Measurements from ENCODE around the gene TRERF1. TPM values are rescaled to one million over a fixed set of nuclear protein-coding genes. Genes with fewer than 3 reads are reported as not detected.

The TRERF1 gene
- total and polyA plus RNA-seq, 9 donors, result 4.5 to 13.7 (median 7.8) TPM

DNA sequence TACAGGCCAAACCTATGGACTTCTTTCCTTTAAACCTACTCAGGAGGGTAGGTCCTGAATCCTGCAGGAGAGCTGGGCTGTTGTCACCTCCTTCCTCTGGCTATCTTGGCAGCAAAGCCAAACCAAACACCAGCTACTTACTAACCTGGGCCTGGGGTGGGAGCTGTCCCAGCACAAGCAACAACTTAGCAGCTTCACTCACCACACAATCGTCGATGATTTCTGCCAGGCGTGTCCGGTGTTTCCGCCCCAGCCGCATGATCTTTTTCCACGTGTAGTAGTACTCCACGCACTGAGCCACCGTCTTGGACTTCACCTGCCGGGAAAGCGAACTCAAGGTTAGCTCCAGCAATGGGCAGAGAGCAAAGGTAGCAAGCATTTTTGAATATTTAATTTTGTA, 208.7 kb downstream of the TRERF1 start:
- DNase-seq, result no peak
- Histone ChIP-seq H3K27ac (no peak overlapping the region), H3K4me1 (ENCODE audit: insufficient read depth) (no peaks in the 10 kb centered on the region), H3K4me3 (no peak overlapping the region), H3K27me3 (no peaks in the 10 kb centered on the region), H3K9me3 (no peaks in the 10 kb centered on the region), H3K36me3 (no peaks in the 10 kb centered on the region)
- TF ChIP-seq, protein P1, sequence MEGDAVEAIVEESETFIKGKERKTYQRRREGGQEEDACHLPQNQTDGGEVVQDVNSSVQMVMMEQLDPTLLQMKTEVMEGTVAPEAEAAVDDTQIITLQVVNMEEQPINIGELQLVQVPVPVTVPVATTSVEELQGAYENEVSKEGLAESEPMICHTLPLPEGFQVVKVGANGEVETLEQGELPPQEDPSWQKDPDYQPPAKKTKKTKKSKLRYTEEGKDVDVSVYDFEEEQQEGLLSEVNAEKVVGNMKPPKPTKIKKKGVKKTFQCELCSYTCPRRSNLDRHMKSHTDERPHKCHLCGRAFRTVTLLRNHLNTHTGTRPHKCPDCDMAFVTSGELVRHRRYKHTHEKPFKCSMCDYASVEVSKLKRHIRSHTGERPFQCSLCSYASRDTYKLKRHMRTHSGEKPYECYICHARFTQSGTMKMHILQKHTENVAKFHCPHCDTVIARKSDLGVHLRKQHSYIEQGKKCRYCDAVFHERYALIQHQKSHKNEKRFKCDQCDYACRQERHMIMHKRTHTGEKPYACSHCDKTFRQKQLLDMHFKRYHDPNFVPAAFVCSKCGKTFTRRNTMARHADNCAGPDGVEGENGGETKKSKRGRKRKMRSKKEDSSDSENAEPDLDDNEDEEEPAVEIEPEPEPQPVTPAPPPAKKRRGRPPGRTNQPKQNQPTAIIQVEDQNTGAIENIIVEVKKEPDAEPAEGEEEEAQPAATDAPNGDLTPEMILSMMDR (IDR thresholded peaks at IDR 0.05), result no peak
- no peak for TF ChIP-seq POLR2A (IDR thresholded peaks at IDR 0.05)
- no peak for TF ChIP-seq EP300 (IDR thresholded peaks at IDR 0.05)
- intact Hi-C loops (cut with DNase I), result no loop called here
- WGBS, 3 donors, result 95 to 96% (median 96%) methylated on average over 11 of the region's 11 CpGs

DNA sequence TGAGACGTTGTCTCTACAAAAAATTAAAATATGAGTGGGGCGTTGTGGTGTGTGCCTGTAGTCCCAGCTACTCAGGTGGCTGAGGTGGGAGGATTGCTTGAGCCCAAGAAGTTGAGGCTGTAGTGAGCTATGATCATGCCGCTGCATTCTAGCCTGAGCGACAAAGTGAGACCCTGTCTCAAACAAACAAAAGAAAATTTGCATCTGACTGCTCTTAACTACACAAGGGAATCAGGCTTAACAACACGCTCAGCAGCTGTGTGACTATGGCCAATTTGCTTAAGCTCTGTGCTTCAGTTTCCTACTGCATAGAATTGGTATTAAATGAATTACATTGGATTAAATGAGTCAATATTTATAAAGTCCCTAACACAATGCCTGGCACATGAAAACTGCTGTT, 209.8 kb downstream of the TRERF1 start:
- H3K4me3 ChIP-seq, result no peak overlapping the region
- WGBS, 3 donors, result 89 to 91% (median 91%) methylated on average over 5 of the region's 5 CpGs
- no peak for DNase-seq
- no peaks in the 10 kb centered on the region for H3K4me1 ChIP-seq (ENCODE audit: insufficient read depth)
- no peaks in the 10 kb centered on the region for H3K9me3 ChIP-seq
- intact Hi-C loops (cut with DNase I), result no loop called here
- no peak overlapping the region for H3K27ac ChIP-seq
- TF ChIP-seq EP300 (IDR thresholded peaks at IDR 0.05) (no peak), POLR2A (IDR thresholded peaks at IDR 0.05) (no peak)
- TF ChIP-seq, protein P1 (IDR thresholded peaks at IDR 0.05), result no peak
- H3K27me3 ChIP-seq, result no peaks in the 10 kb centered on the region
- no peaks in the 10 kb centered on the region for H3K36me3 ChIP-seq

DNA sequence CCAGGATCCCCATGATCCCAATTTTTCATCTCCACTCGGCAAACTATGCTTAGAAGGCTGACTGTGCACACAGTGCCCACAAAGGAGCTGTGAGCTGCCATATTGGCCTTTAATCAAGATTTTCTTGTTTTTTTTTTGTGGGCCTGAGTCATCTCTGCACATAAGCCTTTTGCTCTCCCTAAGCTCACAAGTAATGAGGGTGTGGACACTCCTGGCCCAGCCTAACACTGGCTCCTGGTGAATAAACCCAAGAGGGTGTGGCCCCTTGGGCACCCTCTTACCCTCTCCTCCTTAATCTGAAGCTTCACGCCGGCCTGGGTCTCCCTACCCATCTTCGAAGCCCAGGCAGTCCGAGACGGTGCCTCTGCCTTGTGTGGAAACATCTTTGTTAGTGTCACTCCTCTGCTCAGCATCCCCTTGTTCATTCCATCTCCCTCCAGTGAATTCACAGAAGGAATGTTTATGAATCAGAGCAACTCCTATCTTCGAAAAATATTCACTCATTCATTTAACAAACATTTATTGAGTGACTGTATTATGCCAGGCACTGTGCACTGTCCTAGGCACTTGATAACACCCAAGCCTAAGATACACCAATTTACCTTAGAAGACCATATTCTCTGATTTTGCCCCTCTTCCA, 211.9 kb downstream of the TRERF1 start:
- Histone ChIP-seq H3K9me3 (no peaks in the 10 kb centered on the region), H3K4me1 (ENCODE audit: insufficient read depth) (no peaks in the 10 kb centered on the region), H3K4me3 (no peak overlapping the region), H3K27me3 (no peaks in the 10 kb centered on the region), H3K27ac (no peak overlapping the region), H3K36me3 (no peaks in the 10 kb centered on the region)
- intact Hi-C loops (cut with DNase I), result no loop called here
- WGBS, 3 donors, result 79 to 87% (median 85%) methylated on average over 7 of the region's 7 CpGs
- TF ChIP-seq POLR2A (IDR thresholded peaks at IDR 0.05), result no peak
- TF ChIP-seq, protein P1 (IDR thresholded peaks at IDR 0.05), result no peak
- TF ChIP-seq EP300 (IDR thresholded peaks at IDR 0.05), result no peak
- no peak for DNase-seq

DNA sequence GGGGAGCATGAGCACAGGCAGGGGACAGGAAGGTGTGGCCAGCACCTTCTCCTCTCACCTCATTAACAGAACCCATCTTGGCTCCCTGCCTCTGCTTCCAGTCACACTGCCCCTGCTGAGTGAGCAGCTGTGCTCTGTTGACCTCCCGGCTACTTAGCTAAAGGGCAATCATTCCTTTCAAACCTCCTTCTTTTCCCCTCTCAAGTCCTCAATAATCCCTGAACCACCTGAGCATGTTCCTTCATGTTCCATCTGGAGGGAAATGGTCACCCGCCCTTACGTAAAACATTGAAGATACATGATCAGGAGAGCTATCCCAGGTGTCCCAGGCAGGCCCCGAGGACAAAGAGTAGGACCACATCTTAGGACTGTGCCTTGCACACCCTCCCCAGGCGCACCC, 212.4 kb downstream of the TRERF1 start:
- TF ChIP-seq, protein P1 (IDR thresholded peaks at IDR 0.05), result no peak
- TF ChIP-seq POLR2A (IDR thresholded peaks at IDR 0.05) (no peak), EP300 (IDR thresholded peaks at IDR 0.05) (no peak)
- Histone ChIP-seq H3K9me3 (no peaks in the 10 kb centered on the region), H3K27ac (no peak overlapping the region), H3K27me3 (no peaks in the 10 kb centered on the region), H3K4me3 (no peak overlapping the region), H3K4me1 (ENCODE audit: insufficient read depth) (no peaks in the 10 kb centered on the region), H3K36me3 (no peaks in the 10 kb centered on the region)
- intact Hi-C loops (cut with DNase I), result no loop called here
- 91 to 96% (median 95%) methylated on average over 5 of the region's 5 CpGs for WGBS, 3 donors
- no peak for DNase-seq
